Measurements from ENCODE around the gene ARHGAP8.
"Not testable (repeated sequence)": the region's sequence is repeated elsewhere in the genome, so short reads cannot be mapped to it uniquely, and the experiment has no call there.

The ARHGAP8 gene

DNA sequence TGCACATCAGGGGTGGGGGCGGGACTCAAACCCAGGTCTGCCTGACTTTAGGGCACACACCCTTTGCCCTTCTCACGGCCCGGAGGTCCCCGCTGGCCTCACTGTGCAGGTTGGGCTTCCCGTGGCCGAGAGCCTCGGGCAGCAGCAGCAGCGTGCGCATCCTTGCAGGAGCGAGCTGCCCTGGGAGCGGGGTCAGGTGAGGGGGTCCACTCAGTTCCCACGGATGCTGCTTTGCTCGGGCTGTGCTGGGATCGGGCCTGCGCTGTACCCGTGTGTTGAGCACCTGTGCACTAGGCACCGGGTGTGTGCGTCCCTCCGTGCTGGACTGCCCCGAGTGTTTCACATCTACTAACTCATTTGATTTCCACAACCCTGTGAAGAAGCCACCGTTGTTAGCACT, 25.2 kb upstream of the ARHGAP8 start:
- no peak for DNase-seq

DNA sequence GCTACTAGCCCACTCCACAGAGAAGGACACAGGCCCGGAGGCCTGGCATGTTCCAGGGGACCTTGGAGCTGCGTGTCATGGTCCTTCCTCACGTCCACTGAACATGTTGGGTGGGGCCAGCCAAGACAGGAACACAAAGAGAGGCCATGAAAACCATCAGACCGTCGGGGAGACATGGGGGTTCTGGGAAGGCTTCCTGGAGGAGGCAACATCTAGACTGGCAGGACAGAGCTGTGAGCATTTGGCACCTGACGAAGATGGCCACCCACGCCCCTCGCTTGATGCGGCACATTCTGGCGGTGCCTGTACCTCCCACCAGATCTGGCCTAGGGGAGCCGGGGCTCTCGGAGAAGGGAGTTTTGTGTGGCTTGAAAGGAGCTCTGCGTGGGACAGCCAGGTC, 24.7 kb upstream of the ARHGAP8 start:
- DNase-seq, result no peak

- no peak for DNase-seq
Measured at GRCh38 chr22:44728761-44729324, 23.5 kb upstream of the ARHGAP8 start.

GRCh38 chr22:44729391-44730021, 22.9 kb upstream of the ARHGAP8 start:
- DNase-seq, result no peak

GRCh38 chr22:44730022-44730393, 22.4 kb upstream of the ARHGAP8 start:
- DNase-seq, result no peak

DNA sequence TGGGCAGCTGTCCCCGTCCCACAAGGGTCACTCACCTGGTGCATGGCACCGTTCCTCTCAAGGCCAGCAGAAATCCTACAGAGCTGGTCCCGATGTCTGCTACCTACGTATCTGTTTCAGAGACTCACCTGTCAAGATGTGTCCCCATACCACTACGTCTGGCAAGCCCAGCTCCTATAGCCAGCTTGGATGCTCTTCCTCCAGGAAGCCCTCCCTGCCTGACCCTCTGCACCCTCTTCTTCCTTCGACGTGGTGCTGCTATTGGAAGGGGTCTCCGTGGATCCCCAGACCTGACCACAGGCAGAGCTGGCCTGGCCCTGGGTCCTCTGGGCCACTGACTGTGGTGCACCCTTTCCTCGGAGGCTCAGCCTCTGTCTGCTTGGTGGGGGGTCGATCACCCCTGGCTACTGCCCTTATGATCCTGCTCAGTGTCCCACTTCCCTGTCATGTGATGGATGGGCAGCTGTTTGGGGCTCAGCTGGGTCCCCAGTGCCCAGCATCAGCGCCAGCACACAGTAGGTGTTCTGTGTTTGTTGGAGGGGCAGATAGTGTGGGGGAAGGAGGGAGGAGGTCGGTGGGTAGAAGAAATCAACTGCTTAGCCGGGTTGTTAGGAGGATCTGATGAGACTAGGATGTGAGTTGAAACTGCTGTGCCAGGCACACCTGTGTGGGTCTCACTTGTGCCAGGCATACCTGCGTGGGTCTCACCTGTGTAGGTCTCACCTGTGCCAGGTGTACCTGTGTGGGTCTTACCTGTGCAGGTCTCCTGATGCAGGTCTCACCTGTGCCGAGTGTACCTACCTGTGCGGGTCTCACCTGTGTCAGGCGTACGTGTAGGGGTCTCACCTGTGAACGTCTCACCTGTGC, 21.7 kb upstream of the ARHGAP8 start:
- DNase-seq, result no peak

- DNase-seq, result no peak
Measured at GRCh38 chr22:44731357-44731970, 20.9 kb upstream of the ARHGAP8 start.

- DNase-seq, result no peak
Measured at GRCh38 chr22:44732017-44732561, 20.3 kb upstream of the ARHGAP8 start.

DNA sequence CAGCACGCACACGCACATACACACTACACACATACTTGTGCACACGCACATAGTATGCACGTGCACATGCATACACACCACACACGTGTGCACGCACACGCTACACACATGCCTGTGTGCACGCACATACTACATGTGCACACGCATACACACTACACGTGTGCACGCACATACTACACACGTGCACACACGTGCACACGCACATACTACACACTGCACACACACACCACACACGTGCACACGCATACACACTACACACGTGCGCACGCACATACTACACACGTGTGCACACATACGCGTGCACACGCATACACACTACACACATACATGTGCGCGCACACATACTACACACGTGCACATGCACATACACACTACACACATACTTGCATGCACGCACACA, 19.7 kb upstream of the ARHGAP8 start:
- DNase-seq, result no peak

DNA sequence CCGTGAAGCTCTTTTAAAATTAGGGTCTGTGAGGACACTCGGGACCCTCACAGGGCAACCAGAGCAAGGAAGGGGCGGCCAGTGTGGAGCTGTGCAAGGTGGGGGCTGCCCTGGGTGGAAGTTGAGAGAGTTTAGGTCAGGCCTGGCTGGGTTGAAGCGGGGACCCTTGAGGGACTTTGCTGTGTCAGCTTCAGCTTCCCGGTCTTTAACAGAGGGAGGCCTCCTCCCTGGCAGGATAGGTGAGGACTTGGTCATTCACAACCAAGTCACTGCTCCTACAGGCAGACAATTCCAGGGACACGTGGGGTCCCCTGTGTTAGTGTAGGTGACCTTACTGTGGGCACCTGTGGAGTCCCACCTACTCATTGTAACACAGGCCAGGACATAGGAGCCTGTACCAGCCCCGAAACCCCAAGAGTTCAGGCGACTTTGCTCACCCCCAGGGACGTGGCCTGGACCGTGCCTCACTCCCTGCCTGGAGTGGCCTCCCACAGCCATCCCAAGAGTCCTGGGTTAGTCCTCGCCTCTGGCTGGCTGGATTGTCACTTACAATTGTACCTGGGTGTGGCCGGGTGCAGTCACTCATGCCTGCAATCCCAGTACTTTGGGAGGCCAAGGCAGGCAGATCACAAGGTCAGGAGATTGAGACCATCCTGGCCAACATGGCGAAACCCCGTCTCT, 18.8 kb upstream of the ARHGAP8 start:
- no peak for DNase-seq

DNA sequence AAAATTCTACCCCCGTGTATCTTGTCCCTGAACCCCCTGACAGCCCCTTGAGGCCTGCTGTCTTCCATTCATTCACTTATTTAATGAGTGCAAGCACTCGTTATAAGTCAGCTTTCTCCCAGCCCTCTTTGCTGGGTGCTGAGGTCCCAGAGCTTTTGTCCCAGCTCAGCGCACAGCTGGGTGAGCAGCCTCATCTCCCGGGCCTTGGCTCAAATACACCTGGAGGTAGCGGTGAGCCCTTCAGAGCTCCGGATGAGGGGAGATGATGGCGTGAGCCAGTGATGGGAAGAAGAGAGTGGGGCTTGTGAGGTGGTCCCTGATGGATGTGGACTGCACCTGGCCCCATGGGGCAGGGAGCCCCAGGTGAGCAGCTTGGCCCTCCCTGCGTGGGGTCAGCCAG, 18.1 kb upstream of the ARHGAP8 start:
- DNase-seq, result no peak

DNA sequence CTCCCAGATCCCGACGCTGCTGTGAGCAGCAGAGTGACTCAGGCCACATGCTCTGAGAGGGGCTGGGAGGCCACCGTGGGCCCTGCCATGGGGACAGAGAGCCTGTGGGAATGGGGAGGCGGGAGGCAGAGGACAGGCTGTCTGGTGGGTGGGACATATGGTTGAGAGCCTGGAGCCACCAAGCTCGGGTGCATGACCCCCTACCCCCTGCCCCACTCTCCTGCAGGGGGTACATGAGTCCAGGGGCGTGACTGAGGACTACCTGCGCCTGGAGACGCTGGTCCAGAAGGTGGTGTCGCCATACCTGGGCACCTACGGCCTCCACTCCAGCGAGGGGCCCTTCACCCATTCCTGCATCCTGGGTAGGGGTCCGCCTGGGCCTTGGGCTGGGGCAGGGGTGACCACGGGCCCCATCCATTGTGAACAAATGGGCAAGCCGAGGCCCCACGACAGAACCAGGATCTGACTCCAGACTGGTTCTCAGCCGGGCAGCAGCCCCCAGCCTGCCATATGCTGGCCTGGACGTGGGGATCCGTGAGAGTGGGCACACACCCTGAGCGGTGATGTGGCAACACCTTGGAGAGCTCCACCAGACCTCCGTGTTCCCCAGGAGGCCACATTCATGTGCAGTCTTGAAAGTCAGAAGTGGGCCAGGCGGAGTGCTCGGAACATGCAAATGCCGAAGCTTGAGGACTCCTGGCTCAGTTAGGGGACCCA, 17.4 kb upstream of the ARHGAP8 start:
- DNase-seq, result no peak

DNA sequence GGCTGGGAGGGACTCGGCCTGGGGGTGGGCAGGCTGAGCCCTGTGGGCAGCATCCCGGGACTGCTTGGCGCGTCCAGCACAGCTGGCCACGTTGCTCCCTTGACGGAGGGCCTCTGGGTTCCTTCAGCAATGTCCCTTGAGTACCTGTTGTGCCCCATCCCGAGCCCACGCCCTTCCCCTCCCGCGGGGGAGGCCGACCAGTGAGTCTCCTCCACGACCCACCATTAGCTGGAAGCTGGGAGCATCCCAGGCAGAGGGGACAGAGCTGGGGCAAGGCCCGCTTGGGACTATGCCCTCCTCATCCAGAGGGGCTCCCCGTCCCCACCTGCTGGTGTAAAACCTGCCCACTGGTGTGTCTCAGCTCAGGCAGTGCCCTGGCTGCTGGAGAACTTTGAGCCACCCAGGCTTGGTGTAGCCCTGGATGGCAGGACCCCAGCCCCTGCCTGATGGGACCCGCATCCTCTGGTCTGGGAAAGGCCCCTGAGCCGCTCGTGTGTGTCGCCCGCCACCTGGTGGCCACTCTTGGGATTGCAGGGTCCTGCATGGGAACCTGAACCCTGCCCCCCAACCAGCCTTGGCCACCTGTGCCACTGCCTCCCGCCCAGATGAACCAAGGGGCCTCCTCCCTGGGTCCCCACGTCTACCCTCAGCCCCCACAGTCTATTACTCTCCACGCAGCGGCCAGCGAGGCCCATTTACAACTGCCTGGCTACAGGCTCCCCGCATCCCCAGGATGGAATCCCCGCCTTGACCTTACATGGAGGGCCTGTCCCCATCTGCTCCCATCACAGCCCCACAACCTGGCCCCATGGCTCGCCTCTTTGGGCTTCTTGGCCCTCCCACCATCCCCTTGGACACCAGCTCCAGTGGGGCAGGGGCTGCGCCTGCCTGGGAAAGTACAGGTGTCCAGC, 16.6 kb upstream of the ARHGAP8 start:
- peak; percentile 91 for DNase-seq

GRCh38 chr22:44736581-44737405, 15.6 kb upstream of the ARHGAP8 start:
- DNase-seq, result no peak

DNA sequence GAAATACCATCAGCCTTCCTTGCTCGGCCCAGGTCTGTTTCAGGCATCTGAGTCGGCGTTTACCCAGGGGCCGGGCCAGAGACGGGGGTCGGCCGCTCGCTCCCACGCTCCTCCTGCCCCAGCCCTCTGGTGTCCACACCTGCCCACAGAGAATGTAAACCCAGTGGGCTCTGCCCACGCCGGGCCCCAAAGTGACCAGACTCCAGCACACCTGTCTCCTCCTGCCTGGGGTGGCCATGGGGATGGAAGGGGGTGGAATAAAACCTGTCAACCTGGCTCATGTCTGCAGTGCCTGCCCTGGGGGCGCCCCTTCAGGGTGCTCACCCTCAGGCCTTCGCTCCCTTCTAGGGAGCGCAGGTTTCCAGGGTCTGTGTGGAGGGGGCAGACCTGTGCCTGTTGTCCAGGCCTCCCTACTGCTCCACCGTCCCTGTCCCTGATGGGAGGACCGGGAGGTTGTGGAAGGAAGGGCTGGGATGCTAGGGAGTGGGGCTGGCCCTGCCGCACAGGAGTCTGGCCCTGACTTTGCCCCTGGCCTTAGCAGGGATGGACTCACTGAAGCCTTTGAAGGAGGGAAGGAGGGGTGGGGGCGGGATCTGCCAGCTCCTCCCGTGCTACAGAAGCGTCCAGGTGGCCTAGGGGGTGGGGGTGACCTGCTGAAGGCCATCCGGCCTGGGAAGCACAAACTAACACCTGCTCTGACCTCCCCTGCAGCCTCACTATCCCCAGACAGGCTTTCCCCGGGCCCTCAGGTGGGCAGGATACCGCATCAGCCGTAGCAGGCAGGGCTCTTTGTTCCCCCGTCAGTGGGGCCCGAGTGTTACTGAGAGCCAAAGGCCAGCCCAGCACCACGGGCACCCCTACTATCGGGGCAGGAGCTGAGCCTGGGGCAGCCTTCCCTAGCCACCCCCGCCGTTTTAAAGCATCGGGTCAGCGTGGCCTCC, 14.7 kb upstream of the ARHGAP8 start:
- no peak for DNase-seq

- DNase-seq, result no peak
Measured at GRCh38 chr22:44738347-44738715, 14.0 kb upstream of the ARHGAP8 start.

DNA sequence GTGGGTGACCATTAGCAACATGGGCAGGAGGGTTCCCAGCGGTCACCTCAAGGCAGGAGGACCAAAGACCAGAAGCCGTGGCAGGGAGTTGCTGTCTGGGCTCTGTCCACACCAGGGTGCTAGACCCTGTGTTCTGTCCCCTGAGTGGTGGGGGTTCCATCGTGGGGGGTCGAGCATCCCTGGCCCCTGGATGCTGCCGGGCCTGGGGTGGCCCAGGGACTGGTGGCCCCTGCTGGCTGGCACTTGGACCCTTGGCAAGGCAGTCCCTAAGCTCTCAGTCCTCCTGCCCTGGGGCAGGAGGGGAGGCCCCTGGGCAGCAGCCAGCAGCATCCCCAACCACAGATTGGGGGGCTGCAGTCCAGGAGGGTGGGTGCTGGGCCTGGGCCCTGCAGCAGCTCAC, 13.4 kb upstream of the ARHGAP8 start:
- DNase-seq, result no peak

GRCh38 chr22:44739666-44740065, 12.7 kb upstream of the ARHGAP8 start:
- not testable (repeated sequence) for DNase-seq

GRCh38 chr22:44740307-44740706, 12.1 kb upstream of the ARHGAP8 start:
- no peak for DNase-seq
